Lower leg skin (tissue), 3 donors: ENCODE data around the gene DPP10.

Experiments
- POLR2A ChIP-seq, 2 donors: fragments of 450-650 bp; IDR thresholded peaks; one replicate each; pipeline ENCODE4 v1.6.1; 2016 to 2017; ENCODE audit warnings: antibody characterized with exemption in 2 of 2, mild to moderate bottlenecking in 1 of 2, moderate library complexity in 1 of 2
- TF ChIP-seq, protein P1 (sequence below), 3 donors: fragments of 450-650 bp; IDR thresholded peaks; one replicate each; pipeline ENCODE4 v1.5.1; 2016; ENCODE audit warnings: antibody characterized with exemption in 3 of 3, mild to moderate bottlenecking in 3 of 3, moderate library complexity in 2 of 3

DNA sequence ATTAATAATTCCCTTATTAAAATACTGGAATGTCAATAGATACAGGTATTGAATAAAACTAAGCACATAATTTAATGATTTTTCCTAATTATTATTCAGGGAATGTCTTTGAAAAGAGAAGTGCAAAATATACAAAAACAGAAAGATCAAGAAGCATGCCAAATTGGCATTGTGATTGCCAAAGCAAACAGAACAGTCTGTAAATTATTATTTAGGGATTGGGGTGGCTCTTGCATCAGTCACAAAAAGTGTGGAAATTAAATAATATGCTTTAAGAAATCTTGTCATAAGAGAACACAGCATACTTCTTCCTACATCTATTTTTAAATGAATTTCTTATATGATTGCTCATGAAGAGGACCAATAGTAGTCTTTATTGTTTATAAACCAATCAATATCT is 1211.9 kb downstream of the DPP10 start:
- TF ChIP-seq, protein P1, sequence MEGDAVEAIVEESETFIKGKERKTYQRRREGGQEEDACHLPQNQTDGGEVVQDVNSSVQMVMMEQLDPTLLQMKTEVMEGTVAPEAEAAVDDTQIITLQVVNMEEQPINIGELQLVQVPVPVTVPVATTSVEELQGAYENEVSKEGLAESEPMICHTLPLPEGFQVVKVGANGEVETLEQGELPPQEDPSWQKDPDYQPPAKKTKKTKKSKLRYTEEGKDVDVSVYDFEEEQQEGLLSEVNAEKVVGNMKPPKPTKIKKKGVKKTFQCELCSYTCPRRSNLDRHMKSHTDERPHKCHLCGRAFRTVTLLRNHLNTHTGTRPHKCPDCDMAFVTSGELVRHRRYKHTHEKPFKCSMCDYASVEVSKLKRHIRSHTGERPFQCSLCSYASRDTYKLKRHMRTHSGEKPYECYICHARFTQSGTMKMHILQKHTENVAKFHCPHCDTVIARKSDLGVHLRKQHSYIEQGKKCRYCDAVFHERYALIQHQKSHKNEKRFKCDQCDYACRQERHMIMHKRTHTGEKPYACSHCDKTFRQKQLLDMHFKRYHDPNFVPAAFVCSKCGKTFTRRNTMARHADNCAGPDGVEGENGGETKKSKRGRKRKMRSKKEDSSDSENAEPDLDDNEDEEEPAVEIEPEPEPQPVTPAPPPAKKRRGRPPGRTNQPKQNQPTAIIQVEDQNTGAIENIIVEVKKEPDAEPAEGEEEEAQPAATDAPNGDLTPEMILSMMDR (IDR thresholded peaks at IDR 0.05): no peak
- no peak for TF ChIP-seq POLR2A (IDR thresholded peaks at IDR 0.05)
